ENCODE data around the gene DTHD1. TPM values are rescaled to one million over a fixed set of nuclear protein-coding genes. Genes with fewer than 3 reads are reported as not detected.

The DTHD1 gene
- total RNA-seq, 1 experiment from 2014 or later, result not detected

GRCh38 chr4:36313301-36313700 lies 31.9 kb downstream of the DTHD1 start:
- no peak for DNase-seq
- BruUV-seq (replicated peaks), result no TSS peak
- Histone ChIP-seq H4K20me1 (ENCODE audit: insufficient read depth) (no peaks in the 10 kb centered on the region), H3K9me2 (ENCODE audit: insufficient read depth) (no peaks in the 10 kb centered on the region; the same call in 1 of the 2 replicates), H3K27me3 (ENCODE audit: insufficient read depth, low read depth) (no peaks in the 10 kb centered on the region), H3K36me3 (ENCODE audit: low read depth) (no peaks in the 10 kb centered on the region), H3K4me2 (no peak overlapping the region), H2AFZ (no peak overlapping the region), H3K4me1 (replicated peaks; ENCODE audit: insufficient read depth) (no peaks in the 10 kb centered on the region), H3K9me3 (ENCODE audit: insufficient read depth, low read depth) (no peaks in the 10 kb centered on the region), H3K79me2 (ENCODE audit: low read depth) (no peaks in the 10 kb centered on the region), H3K27ac (no peak overlapping the region), H3F3A (ENCODE audit: insufficient read depth, low read depth) (no peaks in the 10 kb centered on the region), H3K4me3 (no peak overlapping the region)
- TF ChIP-seq CTCF (conservative IDR thresholded peaks at IDR 0.05), result no peak
- no peak for TF ChIP-seq EZH2 (IDR thresholded peaks at IDR 0.05; ENCODE audit: low read depth)
- CTCF ChIA-PET, result no interaction called here
- intact Hi-C loops (cut with micrococcal nuclease; ENCODE audit: unreplicated experiment), result no loop called here
- POLR2A ChIA-PET (ENCODE audit: unreplicated experiment), result interaction anchor here (0.6 kb wide), 1 partner anchor 69 kb away, joined by 6 read pairs; no protein-coding TSS in a partner anchor

- Histone ChIP-seq H3K4me1 (replicated peaks; ENCODE audit: insufficient read depth) (no peaks in the 10 kb centered on the region), H3K9me2 (ENCODE audit: insufficient read depth) (no peaks in the 10 kb centered on the region), H3K9me3 (ENCODE audit: insufficient read depth, low read depth) (no peaks in the 10 kb centered on the region), H3F3A (ENCODE audit: insufficient read depth, low read depth) (no peaks in the 10 kb centered on the region), H3K27ac (no peak overlapping the region), H3K4me2 (no peak overlapping the region), H3K27me3 (ENCODE audit: insufficient read depth, low read depth) (no peaks in the 10 kb centered on the region), H4K20me1 (ENCODE audit: insufficient read depth) (no peaks in the 10 kb centered on the region), H2AFZ (no peak overlapping the region), H3K79me2 (ENCODE audit: low read depth) (no peaks in the 10 kb centered on the region), H3K36me3 (ENCODE audit: low read depth) (no peaks in the 10 kb centered on the region), H3K4me3 (no peak overlapping the region)
- no TSS peak for BruUV-seq (replicated peaks)
- CTCF ChIA-PET, result no interaction called here
- POLR2A ChIA-PET (ENCODE audit: unreplicated experiment), result interaction anchor here (0.6 kb wide), 1 partner anchor 70 kb away, joined by 6 read pairs; no protein-coding TSS in a partner anchor
- DNase-seq, result no peak
- no peak for TF ChIP-seq EZH2 (IDR thresholded peaks at IDR 0.05; ENCODE audit: low read depth)
- no peak for TF ChIP-seq CTCF (conservative IDR thresholded peaks at IDR 0.05)
- intact Hi-C loops (cut with micrococcal nuclease; ENCODE audit: unreplicated experiment), result no loop called here
Observed at GRCh38 chr4:36313703-36314102, 32.3 kb downstream of the DTHD1 start.

GRCh38 chr4:36316607-36317006 lies 35.2 kb downstream of the DTHD1 start:
- H3K36me3 ChIP-seq (ENCODE audit: low read depth), result no peaks in the 10 kb centered on the region
- no peak overlapping the region for H2AFZ ChIP-seq
- no peaks in the 10 kb centered on the region for H3K4me1 ChIP-seq (replicated peaks; ENCODE audit: insufficient read depth)
- DNase-seq, result no peak
- intact Hi-C loops (cut with micrococcal nuclease; ENCODE audit: unreplicated experiment), result no loop called here
- H3K4me3 ChIP-seq, result no peak overlapping the region
- CTCF ChIA-PET, result no interaction called here
- no TSS peak for BruUV-seq (replicated peaks)
- TF ChIP-seq EZH2 (IDR thresholded peaks at IDR 0.05; ENCODE audit: low read depth) (no peak), CTCF (conservative IDR thresholded peaks at IDR 0.05) (no peak)
- no peaks in the 10 kb centered on the region for H3F3A ChIP-seq (ENCODE audit: insufficient read depth, low read depth)
- H3K27ac ChIP-seq, result no peak overlapping the region
- no peaks in the 10 kb centered on the region for H3K79me2 ChIP-seq (ENCODE audit: low read depth)
- POLR2A ChIA-PET (ENCODE audit: unreplicated experiment), result no interaction called here
- no peaks in the 10 kb centered on the region for H3K9me2 ChIP-seq (ENCODE audit: insufficient read depth)
- H3K27me3 ChIP-seq (ENCODE audit: insufficient read depth, low read depth), result no peaks in the 10 kb centered on the region
- no peaks in the 10 kb centered on the region for H4K20me1 ChIP-seq (ENCODE audit: insufficient read depth)
- no peak overlapping the region for H3K4me2 ChIP-seq
- no peaks in the 10 kb centered on the region for H3K9me3 ChIP-seq (ENCODE audit: insufficient read depth, low read depth)

Measured in PC-9 (cell line).